ENCODE measurements around the gene TMEM127.
"Not testable (repeated sequence)": the region's sequence is repeated elsewhere in the genome, so short reads cannot be mapped to it uniquely, and the experiment has no call there.

GRCh38 chr2:96221106-96221505 is 44.7 kb downstream of the TMEM127 start:
- not testable (repeated sequence) for TF ChIP-seq CTCF, POLR2A (IDR thresholded peaks at IDR 0.05)
